GM21717 (cell line): Measurements from ENCODE around the gene PRR5L.
"Not testable (repeated sequence)": the region's sequence is repeated elsewhere in the genome, so short reads cannot be mapped to it uniquely, and the experiment has no call there.

Experiments used
- ATAC-seq: cut with Tn5 transposase; IDR thresholded peaks from one replicate; pipeline ENCODE4 v1.9.1; 2021; ENCODE audit warnings: mild to moderate bottlenecking, moderate library complexity; ENCODE audit not compliant: unreplicated experiment

PRR5L gene

DNA sequence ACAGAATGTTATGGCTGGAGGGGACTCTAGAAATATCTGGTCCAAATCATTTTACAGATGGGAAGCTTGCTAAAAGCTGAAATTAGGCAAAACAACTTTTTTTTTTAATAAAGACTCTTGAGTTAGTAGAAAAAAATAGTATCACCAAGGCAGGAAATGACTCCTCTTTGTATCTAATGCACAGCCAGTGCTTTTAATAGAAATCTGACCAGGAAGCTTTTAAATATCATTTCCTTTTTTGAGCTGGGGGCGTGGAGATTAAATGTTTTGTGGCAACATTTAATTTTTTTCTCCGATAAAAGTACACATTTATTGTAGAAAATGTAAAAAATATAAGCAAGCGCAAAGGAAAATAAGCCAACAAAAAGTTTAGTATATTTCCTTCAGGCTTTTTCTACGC, 191.5 kb downstream of the PRR5L start:
- ATAC-seq, result no peak

DNA sequence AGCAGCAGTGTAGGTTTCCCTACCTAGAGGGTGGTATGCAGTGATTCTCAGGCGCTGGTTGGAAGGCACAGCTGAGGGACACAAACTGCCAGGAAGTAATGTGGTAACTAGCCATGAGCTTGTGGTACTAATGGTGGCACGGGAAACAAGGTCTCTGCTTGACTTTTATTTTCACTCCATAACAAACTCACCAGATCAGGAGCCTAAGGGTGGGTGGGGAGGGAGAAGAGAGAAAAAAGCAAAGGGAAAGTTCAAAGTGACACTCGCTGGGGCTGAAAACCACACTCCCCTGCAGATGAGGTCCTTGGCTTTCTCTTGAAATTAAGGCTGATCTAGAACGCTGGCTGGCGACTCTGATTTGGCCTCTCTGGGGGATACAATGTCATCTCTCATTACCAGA, 192.0 kb downstream of the PRR5L start:
- peak; percentile 69 for ATAC-seq

DNA sequence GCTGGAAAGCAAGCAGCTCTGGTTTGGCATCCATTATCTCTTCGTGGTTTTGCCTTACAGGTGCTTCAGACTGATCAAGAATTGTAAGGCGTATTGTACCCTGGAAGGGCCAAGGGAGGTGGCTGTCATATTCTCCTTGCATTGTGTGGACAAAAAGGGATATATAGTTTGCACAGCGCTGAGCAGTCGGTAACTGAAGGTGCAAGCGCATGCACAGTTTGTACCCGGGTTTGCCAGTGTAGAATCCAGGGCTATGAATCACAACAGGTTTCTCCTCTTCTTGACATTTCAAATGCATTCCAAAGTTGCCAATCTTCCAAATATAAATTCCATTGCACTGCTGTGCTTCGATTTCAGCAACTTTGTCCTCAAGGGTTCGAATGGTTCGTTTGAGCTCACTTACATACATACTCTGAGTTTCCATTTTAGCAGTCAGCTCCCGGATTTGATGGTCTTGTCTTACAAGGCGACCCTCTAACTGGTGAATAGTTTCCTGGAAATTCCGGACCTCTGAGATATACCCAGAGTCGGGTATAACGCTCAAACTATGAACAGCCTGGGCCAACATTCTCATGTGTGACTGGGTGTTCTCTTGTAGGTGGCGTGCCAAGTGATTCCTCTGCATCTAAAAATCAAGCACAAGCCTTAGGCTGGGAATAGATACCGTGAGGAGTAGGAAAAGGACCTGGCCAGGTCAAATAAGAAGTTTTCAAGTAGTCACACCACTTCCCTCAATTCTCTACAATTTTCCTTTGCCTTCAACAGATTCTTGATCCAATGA, 194.1 kb downstream of the PRR5L start:
- ATAC-seq, result no peak

DNA sequence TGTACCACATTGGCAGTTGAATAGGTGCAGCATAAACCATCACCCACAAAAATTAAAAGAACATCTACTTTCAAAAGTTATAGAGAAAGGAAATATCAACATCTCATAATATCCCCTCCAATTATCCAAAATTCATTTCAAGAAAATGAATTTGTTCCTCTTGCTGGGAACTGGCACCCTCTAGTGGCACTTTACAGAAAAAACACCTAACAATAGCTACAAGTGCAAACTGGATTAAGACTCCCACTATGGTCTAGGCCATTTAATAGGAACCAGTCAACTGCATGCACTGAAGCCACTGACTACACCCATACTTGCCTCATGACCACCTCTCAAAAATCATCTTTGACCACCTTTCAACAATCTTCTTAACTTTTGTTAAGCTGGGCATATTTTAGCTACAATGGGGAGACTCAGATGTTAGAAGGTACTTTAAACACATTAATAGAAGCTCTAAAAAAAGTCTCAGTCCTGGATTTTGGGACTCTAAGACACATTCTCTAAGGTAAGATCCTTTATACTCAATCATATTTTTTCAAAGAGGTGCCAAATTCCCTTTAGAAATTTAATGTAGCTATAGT, 196.7 kb downstream of the PRR5L start:
- no peak for ATAC-seq

DNA sequence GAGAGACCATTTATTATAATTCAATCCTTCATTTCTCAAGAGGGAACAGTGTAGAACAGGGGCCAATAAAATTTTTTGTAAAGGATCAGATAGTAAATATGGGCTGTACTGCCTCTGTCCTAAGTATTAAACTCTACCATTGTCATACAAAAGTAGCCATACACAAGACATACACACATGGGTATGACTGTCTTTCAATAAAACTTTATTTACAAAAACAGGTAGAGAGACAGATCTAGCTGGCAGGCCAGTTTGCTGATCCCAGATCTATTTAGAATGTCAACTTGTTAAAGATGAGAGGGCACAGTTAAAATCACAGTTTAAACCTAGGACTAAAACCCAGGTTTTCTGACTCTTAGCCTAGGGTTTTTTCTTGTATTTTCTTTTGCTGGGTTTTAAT, 197.2 kb downstream of the PRR5L start:
- no peak for ATAC-seq

DNA sequence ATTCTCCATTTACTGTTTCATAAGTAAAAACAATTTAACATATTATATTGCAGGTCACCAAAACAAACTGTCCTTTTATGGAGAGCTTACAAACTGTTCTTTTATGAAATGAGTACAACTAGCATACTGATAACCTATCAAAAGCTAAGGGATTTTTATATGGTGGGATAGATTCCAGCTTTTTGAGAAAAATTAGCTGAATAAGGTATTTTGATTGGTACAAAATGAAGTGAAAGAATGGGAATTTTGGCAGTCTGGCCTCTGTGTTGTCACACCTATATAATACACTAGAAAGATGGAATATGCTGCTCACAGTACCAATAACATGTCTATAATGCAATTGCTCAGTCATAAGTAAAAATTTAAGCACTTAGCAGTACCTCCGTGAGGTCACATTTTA, 202.6 kb downstream of the PRR5L start:
- ATAC-seq, result no peak

DNA sequence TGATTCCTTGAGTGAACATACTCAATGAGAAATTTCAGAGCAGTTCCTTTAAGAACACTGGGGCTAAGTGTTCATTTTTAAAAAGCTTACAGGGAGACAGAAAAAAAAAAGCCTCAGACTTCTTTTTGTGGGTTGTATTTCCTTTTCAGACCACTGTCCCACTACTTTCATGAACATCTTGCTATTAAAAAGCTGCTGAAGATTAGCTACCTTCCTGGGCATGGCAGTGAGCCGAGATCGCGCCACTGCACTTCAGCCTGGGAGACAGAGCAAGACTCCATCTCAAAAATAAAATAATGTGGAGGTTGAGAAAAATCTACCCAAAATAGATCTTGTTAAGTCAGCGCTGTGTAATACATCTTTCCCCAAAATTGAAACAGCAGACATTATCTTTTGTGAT, 203.2 kb downstream of the PRR5L start:
- no peak for ATAC-seq

DNA sequence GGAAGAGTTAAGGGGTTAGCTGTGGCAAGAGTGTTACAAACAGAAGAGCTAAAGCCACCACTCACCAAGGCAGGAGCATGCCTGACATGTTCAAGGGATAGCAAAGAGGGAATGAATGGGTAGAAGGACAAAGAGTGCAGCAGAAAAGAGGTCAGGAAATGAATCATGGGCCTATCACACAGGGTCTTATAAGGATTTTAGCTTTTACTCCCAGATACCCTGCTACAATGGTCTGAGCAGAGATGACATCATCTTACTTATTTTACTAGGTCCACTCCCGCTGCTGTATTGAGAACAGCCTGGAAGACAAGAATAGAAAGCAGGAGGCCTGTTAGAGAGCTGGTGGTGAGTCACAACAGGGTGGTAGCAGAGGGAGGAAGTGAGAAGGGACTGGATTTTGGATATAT, 204.2 kb downstream of the PRR5L start:
- peak; percentile 94 for ATAC-seq

DNA sequence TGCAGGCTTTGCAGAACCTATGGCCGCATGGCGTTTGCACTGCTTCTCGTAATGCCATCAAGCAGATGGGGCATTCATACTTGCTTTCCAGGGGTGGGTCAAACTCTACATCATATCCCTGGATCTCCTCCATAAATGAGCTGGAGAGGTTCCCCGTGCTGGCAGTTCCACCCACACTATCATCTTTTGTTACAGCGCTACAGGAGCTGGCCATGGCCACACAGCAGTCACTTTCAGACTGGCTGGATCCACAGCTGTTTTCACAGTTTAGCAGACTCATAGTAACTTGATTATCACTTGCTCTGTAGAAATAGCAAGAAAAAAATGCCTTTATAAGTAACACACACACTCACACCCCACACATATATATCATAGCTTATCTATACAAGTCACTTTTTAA, 205.1 kb downstream of the PRR5L start:
- ATAC-seq, result no peak

DNA sequence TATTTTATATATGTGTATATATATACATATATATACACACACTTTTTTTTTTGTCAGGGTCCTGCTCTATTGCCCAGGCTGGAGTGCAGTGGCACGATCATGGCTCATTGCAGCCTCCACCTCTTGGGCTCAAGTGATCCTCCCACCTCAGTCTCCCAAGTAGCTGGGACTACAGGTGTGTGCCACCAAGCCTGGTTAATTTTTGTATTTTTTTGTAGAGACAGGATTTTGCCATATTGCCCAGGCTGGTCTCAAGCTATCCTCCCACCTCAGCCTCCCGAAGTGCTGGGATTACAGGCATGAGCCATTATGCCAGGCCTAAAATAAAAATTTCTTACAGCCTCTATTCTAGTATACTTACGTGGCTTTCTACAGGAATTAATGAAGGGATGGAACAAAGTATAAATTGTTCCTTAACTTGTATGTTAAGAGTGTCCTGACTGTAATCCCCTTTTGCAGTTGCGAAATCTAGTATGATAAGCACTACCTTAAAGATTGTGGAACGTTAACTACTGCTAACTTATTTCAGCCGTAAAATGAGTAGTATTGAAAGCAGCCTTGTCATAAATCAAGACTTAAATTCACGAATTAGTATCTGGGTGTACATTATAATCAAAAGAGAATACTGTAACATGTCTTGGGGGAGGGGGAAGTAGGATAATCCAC, 211.9 kb downstream of the PRR5L start:
- no peak for ATAC-seq

DNA sequence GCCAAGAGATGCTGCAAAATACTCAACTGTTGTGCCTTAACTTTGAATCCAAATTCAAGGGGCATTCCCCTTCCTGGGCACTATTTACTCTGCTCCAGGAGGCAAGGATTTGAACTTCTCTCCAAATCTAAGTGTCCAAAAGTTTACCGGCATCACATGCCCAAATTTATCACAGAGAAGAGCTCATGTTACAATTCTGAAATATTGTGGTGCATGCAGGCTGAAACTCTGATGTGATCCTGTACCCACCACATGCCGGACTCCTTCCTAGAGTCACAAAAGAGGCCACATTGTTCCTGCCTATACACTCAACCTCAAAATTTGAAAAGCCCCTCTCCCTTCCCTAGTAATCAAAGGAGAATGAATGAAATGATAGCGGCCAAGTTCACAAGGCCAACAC, 212.7 kb downstream of the PRR5L start:
- ATAC-seq, result no peak

DNA sequence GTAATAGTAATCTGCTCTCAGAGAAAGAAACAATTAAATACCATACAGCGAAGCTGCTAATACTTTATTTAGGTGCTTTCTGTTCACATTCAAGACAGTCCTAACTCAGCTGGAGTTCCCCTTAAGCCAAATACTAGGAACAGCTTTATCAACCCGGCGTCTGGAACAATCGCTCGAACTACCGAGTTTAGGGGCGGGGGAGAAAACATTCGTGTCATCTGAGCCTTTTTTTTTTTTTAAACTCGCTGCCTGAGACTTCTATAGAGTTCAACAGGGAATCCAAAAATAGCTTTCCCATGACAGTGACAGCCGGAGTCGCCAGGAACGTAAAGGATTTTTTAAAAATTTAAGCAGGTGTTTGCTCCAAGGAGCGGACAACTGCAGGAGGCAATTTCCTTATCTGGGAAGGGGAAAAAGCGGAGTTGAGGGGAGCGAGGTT, 213.1 kb downstream of the PRR5L start:
- peak; percentile 26 for ATAC-seq

DNA sequence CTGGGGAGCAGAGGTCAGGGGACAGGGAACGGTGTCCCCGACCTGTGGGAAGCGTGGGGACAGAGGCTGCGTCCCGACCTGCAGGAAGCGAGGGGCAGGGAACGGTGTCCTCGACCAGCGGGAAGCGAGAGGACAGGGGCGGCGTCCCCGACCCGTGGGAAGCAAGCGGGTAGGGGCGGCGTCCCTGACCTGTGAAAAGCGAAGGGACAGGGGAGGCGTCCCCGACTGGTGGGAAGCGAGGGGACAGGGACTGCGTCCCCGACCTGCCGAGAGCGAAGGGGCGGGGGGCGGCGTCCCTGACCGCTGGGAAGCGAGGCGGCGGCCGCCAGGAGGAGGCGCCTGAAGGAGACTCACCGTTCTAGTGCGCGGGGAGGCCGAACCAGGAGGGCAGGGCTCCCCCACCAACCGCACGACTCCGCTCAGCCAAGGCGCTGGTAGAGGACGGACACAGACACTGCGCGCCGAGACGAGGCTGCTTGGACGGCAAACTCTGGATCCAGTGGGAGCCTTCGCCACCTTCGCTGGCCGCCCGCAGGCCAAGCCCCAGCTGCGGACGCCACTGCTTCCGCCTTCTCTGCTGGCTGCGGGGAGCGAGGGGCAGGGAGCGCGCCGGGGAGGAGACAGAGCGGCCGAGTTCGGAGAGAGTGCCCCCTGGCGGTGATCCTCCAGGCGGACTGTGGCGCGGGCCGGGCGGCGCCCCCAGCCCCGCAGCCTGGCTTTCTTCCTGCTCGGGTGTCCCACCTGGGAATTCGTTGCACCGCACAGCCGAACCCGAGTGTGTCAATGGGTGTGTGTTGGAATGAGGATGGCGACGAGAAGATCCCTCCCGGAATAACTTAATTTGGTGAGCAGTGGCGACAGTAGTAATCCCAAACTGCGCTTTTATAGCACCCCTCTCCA, 213.9 kb downstream of the PRR5L start, which contains the start of gene TRAF6:
TRAF6 (minus strand) TSS at position 579 of the 900 bp plus-strand sequence. CDS start 8,757 bp downstream, outside the sequence.
- ATAC-seq, result peak; percentile 99

DNA sequence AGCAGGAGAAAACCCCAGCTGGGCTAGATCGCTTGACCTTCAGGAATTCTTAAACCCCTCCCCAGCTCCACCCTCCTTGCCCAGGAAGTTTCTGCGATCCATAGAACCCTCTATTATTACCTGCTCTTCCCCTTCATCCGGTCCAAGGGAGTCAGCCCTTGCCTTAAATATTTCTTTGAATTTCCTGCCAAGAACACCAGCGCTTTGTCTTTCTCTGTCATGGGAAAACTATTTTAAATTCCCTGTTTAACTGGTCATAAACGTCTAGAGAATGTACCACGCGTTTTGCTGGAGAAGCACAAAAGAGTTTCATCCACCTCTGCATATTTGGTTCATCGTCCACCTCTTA, 214.5 kb downstream of the PRR5L start:
- ATAC-seq, result no peak

DNA sequence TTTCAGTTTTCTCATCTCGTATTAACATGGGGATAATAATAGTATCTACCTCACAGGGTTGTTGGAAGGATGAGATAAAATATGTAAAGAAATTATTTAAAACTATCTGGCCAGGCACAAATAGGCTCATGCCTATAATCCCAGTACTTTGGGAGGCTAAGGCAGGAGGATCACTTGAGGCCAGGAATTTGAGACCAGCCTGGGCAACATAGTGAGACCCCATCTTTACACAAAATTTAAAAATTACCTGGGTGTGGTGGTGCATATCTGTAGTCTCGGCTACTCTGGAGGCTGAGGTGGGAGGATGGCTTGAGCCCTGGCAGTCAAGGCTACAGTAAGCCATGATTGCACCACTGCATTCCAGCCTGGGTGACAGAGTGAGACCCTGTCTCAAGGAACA, 215.0 kb downstream of the PRR5L start:
- ATAC-seq, result not testable (repeated sequence)

DNA sequence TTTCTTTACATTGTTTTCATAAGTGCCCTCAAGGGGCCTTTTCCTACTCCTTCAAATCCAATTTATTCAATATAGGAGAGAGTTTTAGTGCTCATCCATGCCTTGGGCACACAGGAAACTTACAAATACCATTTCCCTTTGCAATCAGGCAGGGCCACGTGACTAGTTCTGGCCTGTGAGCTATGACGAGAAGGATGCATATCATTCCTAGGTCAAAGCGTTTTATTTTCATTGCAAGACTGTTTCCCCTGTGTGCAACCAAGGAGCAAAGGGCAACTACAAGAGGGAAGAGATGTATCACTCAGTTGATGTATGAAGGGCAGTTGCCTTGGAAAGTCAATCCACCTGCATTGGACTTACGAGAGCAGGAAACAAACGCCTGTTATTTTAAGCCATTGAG, 215.9 kb downstream of the PRR5L start:
- no peak for ATAC-seq

DNA sequence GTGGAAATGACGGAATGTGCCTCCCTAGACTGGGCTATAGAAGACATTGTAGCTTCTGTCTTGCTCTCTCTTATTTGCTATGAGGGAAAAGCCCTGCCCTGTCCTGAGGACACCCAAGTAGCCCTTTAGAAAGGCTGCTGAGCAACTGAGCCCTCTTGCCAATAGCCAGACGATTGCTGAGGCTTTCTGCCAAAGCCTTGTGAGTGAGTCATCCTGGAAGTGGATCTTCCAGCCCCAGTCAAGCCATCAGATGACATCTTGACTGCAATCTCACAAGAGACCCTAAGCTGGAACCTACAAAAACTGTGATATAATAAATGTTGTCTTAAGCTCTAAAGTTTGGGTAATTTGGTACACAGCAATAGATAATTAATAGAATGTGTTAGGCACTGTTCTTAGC, 217.9 kb downstream of the PRR5L start:
- no peak for ATAC-seq
